ENCODE measurements around the gene BRD2.

The BRD2 gene

DNA sequence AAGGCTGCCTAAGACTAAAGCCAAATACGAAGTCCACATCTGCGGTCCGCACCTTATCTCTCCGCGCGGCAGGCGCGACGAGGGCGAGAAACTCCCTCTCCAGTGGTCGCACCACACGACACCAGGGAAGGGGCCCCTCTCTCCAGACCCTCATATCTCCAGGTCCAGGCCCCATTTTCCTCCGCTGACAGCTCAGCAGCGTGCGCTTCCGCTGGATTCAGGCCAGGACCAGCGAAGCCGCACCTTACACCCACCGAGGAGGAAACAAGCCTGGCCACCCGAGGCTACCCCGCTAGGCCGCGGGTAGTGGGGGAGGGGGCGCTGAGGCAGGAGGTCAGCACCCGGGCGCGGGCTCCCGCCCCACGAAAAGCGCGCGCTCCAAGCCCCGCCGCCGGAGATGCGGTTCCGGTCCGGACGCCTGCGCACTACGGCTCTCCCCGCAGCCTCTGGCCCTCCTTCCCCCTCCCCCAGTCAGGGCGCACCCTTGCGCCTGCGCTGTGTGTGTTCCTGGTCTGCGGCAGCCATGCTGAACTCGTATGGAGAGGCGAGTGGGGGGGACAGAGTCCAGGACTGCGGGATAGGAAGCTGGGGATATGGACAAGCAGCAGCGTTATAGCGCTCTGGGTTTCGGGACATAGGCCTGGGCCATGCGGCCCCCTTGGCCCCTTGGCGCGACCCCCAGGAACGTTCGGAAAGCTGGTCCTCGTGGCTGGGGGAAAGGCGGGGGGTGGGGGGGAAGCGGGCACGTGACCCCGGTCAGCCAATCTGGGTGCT is at the start of gene BRD2:
Gene BRD2, plus strand, starts transcription at position 502 of the 774 bp plus-strand sequence. CDS start 4,305 bp downstream, outside the sequence.
- DNase-seq (ENCODE audit: low read depth in 2 of 2) = peak; percentile 97 to 98
- peak within 1 kb of the TSS; percentile 78 to 82 for H3K4me3 ChIP-seq (replicated peaks in 1 of 2; ENCODE audit: low read depth in 2 of 2, low read length in 2 of 2)
- TF ChIP-seq, protein P1, sequence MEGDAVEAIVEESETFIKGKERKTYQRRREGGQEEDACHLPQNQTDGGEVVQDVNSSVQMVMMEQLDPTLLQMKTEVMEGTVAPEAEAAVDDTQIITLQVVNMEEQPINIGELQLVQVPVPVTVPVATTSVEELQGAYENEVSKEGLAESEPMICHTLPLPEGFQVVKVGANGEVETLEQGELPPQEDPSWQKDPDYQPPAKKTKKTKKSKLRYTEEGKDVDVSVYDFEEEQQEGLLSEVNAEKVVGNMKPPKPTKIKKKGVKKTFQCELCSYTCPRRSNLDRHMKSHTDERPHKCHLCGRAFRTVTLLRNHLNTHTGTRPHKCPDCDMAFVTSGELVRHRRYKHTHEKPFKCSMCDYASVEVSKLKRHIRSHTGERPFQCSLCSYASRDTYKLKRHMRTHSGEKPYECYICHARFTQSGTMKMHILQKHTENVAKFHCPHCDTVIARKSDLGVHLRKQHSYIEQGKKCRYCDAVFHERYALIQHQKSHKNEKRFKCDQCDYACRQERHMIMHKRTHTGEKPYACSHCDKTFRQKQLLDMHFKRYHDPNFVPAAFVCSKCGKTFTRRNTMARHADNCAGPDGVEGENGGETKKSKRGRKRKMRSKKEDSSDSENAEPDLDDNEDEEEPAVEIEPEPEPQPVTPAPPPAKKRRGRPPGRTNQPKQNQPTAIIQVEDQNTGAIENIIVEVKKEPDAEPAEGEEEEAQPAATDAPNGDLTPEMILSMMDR (IDR thresholded peaks at IDR 0.05; ENCODE audit: low read depth, low read length) = no peak

DNA sequence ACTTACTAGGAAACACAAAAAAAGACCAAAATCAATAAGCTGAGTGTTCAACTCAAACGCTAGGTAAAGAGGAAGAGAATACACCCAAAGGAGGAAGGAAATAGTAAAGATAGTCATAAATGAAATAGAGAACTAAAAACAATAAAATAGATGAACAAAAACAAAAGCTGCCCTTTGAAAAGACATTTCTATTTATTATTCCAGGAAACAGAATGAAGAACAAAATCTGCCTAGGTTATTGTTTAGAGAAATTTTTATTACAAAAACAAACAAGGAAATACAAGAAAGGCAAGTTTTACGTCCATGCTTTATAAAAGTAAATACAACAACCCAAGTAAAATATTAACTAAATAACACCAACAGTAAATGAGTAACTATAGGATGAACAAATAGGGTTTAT is 47.7 kb upstream of the BRD2 start:
- H3K4me3 ChIP-seq (replicated peaks in 1 of 2; ENCODE audit: low read depth in 2 of 2, low read length in 2 of 2) = no peak overlapping the region
- TF ChIP-seq, protein P1 (IDR thresholded peaks at IDR 0.05; ENCODE audit: low read depth, low read length) = no peak
- no peak for DNase-seq (ENCODE audit: low read depth in 2 of 2)

DNA sequence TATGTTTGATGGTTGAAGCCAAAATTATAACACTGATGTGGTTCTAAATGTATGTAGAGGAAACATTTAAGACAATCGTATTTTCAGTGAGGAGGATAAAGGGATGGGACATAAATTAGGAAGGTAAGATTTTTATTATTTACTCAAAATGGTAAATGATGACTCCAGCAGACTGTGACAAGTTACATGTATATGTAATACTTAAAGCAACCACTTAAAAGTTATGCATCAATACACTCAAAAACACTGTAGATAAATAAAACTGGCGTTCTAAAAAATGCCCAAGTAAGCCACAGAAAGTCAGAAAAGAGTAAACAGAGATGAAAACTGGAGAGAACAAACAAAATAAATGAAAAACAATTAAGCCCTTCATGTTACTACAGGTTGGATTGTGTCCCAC is 46.3 kb upstream of the BRD2 start:
- H3K4me3 ChIP-seq (replicated peaks in 1 of 2; ENCODE audit: low read depth in 2 of 2, low read length in 2 of 2) = no peak overlapping the region
- TF ChIP-seq, protein P1 (IDR thresholded peaks at IDR 0.05; ENCODE audit: low read depth, low read length) = no peak
- no peak for DNase-seq (ENCODE audit: low read depth in 2 of 2)

DNA sequence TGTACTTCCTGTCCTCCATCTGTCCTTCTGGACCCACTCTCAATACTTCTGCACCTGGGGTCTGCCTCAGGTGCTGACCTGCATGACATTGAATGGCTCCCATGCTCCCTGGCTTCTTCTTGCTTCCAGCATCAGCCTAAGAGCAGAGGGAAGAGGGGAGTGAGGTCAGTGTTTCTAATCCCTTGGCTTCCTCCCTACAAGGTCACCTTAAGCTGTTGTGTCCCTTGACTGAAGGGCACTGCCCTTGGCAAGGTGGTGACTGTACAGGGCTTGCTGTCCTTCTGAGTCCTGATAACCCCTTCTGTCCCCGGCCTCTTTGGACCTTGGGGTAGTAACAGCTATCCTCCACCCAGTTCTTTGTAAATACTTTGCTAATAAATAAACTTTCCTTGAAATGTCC is 37.2 kb upstream of the BRD2 start:
- no peak for DNase-seq (ENCODE audit: low read depth in 2 of 2)
- H3K4me3 ChIP-seq (replicated peaks in 1 of 2; ENCODE audit: low read depth in 2 of 2, low read length in 2 of 2) = no peak overlapping the region
- TF ChIP-seq, protein P1 (IDR thresholded peaks at IDR 0.05; ENCODE audit: low read depth, low read length) = no peak

DNA sequence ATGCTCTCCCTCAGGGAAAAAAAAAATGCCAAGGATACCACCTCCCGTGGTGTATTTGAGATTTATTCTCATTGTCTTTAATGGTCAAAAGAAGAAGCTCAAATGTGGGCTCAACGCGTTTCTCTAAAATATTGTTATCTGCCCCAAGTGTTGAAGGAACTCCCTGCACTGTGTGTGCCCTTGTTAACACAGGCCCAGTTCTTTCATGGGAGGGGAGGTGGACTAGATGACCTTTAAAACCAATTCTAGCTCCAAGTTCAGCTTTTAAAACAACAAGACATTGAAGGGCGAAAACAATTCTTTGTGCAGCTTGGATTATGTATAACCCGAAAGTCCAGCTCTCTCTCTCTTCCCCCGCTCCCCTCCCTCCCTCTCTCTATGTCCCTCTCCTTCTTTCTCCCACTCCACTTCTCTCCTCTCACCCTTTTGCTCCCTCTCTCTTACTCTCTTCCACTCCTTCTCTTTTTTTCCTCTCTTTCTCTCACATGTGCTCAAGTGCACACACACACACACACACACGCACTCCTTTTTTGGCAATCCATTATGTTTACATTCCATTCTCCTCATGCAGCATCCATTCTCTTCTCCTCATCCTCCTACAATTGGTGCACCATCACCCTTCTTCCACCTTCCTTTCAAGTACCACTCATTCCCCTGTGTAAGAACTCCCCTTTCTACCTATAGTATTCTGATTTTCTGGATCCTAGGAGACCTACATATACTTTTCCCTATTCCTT is 36.1 kb upstream of the BRD2 start:
- TF ChIP-seq, protein P1 (IDR thresholded peaks at IDR 0.05; ENCODE audit: low read depth, low read length) = no peak
- no peak overlapping the region for H3K4me3 ChIP-seq (replicated peaks in 1 of 2; ENCODE audit: low read depth in 2 of 2, low read length in 2 of 2)
- DNase-seq (ENCODE audit: low read depth in 2 of 2) = peak; percentile 37 to 60

DNA sequence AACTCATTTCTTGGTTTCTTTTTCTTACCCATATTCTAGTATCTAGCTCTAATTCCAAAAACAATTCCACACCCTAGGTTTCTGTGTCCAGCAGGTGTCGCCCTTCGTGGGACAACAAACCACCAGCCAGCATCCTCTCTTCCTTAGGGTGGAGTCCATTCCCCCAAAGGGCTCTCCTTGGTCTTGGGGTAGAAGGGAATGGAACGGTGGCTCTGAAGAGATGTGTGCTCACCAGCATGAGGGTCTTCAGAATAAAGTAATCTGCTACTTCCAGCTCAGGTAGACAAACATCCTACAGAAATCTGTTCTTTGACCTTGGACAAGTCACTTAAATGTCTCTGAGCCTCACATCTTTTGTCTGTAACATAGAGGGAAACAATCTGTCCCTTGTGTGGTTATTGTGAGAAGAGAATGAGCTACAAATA is 34.7 kb upstream of the BRD2 start:
- no peak overlapping the region for H3K4me3 ChIP-seq (replicated peaks in 1 of 2; ENCODE audit: low read depth in 2 of 2, low read length in 2 of 2)
- peak; percentile 84 to 86 for DNase-seq (ENCODE audit: low read depth in 2 of 2)
- TF ChIP-seq, protein P1 (IDR thresholded peaks at IDR 0.05; ENCODE audit: low read depth, low read length) = peak; percentile 82
